ENCODE measurements around the gene MGMT. TPM values are rescaled to one million over a fixed set of nuclear protein-coding genes. Genes with fewer than 3 reads are reported as not detected.

Gene MGMT
- total and polyA plus RNA-seq, 4 donors: 9.9 to 39.6 (median 23.2) TPM

DNA sequence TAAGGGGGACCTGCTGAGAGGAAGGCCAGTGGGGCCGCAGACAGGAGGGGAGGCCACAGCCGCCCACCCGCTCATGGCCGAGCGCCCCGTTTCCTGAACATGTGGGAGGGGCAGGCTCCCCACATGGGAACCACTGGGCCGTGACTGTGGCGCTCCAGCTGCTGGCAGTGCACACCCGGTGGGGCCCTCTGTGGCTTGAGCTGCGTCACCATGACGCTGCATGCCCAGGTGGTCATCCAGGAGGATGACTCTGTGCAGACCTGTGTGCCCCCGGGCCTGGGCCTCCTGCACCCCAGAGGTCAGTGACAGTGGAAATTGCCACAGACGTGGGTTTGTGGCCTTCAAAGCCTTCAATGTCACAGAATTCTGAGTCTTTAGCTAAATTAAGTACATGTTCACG, 85.1 kb downstream of the MGMT start:
- ATAC-seq (ENCODE audit: insufficient read depth, low FRiP score) (no peak), DNase-seq (no peak)
- WGBS, 2 donors: 94 to 96% methylated on average over 14 of the region's 14 CpGs

DNA sequence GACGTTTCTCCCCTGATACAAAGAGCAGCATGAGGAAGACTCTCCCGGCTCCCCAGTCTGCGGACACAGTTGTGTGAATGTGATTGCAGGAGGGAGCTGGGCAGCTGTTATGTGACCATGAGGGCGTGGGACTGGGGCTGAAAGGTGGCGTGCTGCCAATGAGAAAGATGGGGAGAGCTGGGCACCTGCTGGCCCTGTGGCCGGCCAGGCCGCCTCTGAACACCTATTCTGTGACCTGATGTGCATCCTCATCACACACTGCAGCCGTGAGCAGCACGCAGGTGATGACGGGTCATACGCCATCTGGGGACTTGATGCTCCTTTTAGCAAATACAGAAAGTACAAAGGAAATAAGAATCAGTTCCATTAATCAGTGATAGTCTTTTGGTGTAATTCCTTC, 86.9 kb downstream of the MGMT start:
- no peak for DNase-seq
- TF ChIP-seq, protein P1, sequence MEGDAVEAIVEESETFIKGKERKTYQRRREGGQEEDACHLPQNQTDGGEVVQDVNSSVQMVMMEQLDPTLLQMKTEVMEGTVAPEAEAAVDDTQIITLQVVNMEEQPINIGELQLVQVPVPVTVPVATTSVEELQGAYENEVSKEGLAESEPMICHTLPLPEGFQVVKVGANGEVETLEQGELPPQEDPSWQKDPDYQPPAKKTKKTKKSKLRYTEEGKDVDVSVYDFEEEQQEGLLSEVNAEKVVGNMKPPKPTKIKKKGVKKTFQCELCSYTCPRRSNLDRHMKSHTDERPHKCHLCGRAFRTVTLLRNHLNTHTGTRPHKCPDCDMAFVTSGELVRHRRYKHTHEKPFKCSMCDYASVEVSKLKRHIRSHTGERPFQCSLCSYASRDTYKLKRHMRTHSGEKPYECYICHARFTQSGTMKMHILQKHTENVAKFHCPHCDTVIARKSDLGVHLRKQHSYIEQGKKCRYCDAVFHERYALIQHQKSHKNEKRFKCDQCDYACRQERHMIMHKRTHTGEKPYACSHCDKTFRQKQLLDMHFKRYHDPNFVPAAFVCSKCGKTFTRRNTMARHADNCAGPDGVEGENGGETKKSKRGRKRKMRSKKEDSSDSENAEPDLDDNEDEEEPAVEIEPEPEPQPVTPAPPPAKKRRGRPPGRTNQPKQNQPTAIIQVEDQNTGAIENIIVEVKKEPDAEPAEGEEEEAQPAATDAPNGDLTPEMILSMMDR (IDR thresholded peaks at IDR 0.05; ENCODE audit: control extremely low read depth, extremely low read depth): no peak
- H3K9ac ChIP-seq (ENCODE audit: insufficient read depth in 1 of 2, low read length in 2 of 2): no peak overlapping the region
- no peak overlapping the region for H3K4me3 ChIP-seq
- peaks cover 0 to 8% (median 0%) of the 10 kb centered on the region in 4 donors for H3K36me3 ChIP-seq (ENCODE audit: control insufficient read depth in 4 of 4, insufficient read depth in 4 of 4, low read length in 4 of 4)
- WGBS, 2 donors: 92 to 95% methylated on average over 11 of the region's 11 CpGs
- peaks cover 0 to 2% (median 0%) of the 10 kb centered on the region in 4 donors for H3K9me3 ChIP-seq (ENCODE audit: control insufficient read depth in 4 of 4, insufficient read depth in 3 of 4, low read length in 3 of 4)
- no peak overlapping the region for H3K27ac ChIP-seq (ENCODE audit: low read depth in 1 of 2, low read length in 1 of 2)
- no peak for ATAC-seq (ENCODE audit: insufficient read depth, low FRiP score)
- H3K4me1 ChIP-seq (ENCODE audit: control insufficient read depth in 5 of 5, insufficient read depth in 5 of 5, low read length in 5 of 5): no peaks in the 10 kb centered on the region
- no peaks in the 10 kb centered on the region for H3K27me3 ChIP-seq (ENCODE audit: control insufficient read depth in 3 of 3, insufficient read depth in 3 of 3, low read length in 2 of 3)

More for the DNA sequence above, 85.1 kb downstream of the MGMT start:
- no peak overlapping the region for H3K27ac ChIP-seq (ENCODE audit: low read depth in 1 of 2, low read length in 1 of 2)
- no peak overlapping the region for H3K9ac ChIP-seq (ENCODE audit: insufficient read depth in 1 of 2, low read length in 2 of 2)
- H3K9me3 ChIP-seq (ENCODE audit: control insufficient read depth in 4 of 4, insufficient read depth in 3 of 4, low read length in 3 of 4): peaks cover 0 to 2% (median 0%) of the 10 kb centered on the region in 4 donors
- no peaks in the 10 kb centered on the region for H3K4me1 ChIP-seq (ENCODE audit: control insufficient read depth in 5 of 5, insufficient read depth in 5 of 5, low read length in 5 of 5)
- no peak overlapping the region for H3K4me3 ChIP-seq
- H3K27me3 ChIP-seq (ENCODE audit: control insufficient read depth in 3 of 3, insufficient read depth in 3 of 3, low read length in 2 of 3): no peaks in the 10 kb centered on the region
- TF ChIP-seq, protein P1 (IDR thresholded peaks at IDR 0.05; ENCODE audit: control extremely low read depth, extremely low read depth): no peak
- H3K36me3 ChIP-seq (ENCODE audit: control insufficient read depth in 4 of 4, insufficient read depth in 4 of 4, low read length in 4 of 4): peaks cover 0 to 8% (median 0%) of the 10 kb centered on the region in 4 donors

DNA sequence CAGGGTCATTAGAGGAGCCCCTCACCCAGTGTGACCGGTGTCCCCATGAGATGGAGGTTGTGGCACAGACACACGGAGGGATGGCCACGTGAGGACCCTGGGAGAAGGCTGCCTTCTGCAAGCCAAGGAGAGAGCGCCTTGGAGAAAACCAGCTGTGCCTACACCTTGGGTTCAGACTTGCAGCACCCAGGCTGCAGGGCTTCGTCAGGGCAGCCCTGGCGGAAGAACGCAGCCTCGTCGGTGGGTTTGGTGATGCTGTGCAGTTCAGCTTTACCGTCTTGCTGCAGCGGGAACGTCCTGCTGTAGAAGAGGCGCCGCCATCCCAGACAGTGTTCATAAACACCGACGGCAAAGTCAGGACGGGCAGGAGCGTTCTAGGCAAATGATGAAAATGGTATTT, 89.3 kb downstream of the MGMT start:
- 95 to 98% methylated on average over 18 of the region's 18 CpGs for WGBS, 2 donors
- no peak overlapping the region for H3K9ac ChIP-seq (ENCODE audit: insufficient read depth in 1 of 2, low read length in 2 of 2)
- H3K36me3 ChIP-seq (ENCODE audit: control insufficient read depth in 4 of 4, insufficient read depth in 4 of 4, low read length in 4 of 4): peaks cover 0 to 8% (median 0%) of the 10 kb centered on the region in 4 donors
- no peaks in the 10 kb centered on the region for H3K27me3 ChIP-seq (ENCODE audit: control insufficient read depth in 3 of 3, insufficient read depth in 3 of 3, low read length in 2 of 3)
- no peak overlapping the region for H3K4me3 ChIP-seq
- DNase-seq (no peak), ATAC-seq (ENCODE audit: insufficient read depth, low FRiP score) (no peak)
- H3K9me3 ChIP-seq (ENCODE audit: control insufficient read depth in 4 of 4, insufficient read depth in 3 of 4, low read length in 3 of 4): peaks cover 0 to 2% (median 0%) of the 10 kb centered on the region in 4 donors
- no peaks in the 10 kb centered on the region for H3K4me1 ChIP-seq (ENCODE audit: control insufficient read depth in 5 of 5, insufficient read depth in 5 of 5, low read length in 5 of 5)
- TF ChIP-seq, protein P1 (IDR thresholded peaks at IDR 0.05; ENCODE audit: control extremely low read depth, extremely low read depth): no peak
- no peak overlapping the region for H3K27ac ChIP-seq (ENCODE audit: low read depth in 1 of 2, low read length in 1 of 2)

DNA sequence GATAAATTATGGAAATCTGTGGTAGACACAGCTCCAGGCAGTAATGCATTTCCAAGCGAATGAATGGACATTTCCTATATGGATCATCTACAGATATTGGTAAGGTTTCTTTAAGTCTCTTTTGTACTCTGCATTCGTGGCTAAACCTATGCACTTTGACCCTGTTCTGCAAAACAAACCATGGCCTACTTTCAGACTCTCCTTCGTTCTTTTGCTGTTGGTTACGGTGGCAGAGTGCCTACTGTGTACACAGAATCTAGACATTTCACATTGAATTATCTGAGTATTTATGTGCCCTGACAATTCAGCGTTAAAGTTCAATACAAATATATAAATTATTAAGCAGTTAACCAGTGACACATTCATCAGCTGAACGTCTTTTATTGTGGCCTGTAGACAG, 93.3 kb downstream of the MGMT start:
- DNase-seq (no peak), ATAC-seq (ENCODE audit: insufficient read depth, low FRiP score) (no peak)
- Histone ChIP-seq H3K36me3 (ENCODE audit: control insufficient read depth in 4 of 4, insufficient read depth in 4 of 4, low read length in 4 of 4) (no peaks in the 10 kb centered on the region), H3K27ac (ENCODE audit: low read depth in 1 of 2, low read length in 1 of 2) (no peak overlapping the region), H3K27me3 (ENCODE audit: control insufficient read depth in 3 of 3, insufficient read depth in 3 of 3, low read length in 2 of 3) (no peaks in the 10 kb centered on the region), H3K9ac (ENCODE audit: insufficient read depth in 1 of 2, low read length in 2 of 2) (no peak overlapping the region), H3K9me3 (ENCODE audit: control insufficient read depth in 4 of 4, insufficient read depth in 3 of 4, low read length in 3 of 4) (peaks cover 0 to 2% (median 0%) of the 10 kb centered on the region in 4 donors), H3K4me1 (ENCODE audit: control insufficient read depth in 5 of 5, insufficient read depth in 5 of 5, low read length in 5 of 5) (no peaks in the 10 kb centered on the region), H3K4me3 (no peak overlapping the region)
- 88 to 92% methylated on average over 6 of the region's 6 CpGs for WGBS, 2 donors
- TF ChIP-seq, protein P1 (IDR thresholded peaks at IDR 0.05; ENCODE audit: control extremely low read depth, extremely low read depth): no peak
